ENCODE data around the gene UNKL. TPM values are rescaled to one million over a fixed set of nuclear protein-coding genes. Genes with fewer than 3 reads are reported as not detected.

Gene UNKL
- total RNA-seq, 1 experiment from 2014 or later = 32.0 TPM

DNA sequence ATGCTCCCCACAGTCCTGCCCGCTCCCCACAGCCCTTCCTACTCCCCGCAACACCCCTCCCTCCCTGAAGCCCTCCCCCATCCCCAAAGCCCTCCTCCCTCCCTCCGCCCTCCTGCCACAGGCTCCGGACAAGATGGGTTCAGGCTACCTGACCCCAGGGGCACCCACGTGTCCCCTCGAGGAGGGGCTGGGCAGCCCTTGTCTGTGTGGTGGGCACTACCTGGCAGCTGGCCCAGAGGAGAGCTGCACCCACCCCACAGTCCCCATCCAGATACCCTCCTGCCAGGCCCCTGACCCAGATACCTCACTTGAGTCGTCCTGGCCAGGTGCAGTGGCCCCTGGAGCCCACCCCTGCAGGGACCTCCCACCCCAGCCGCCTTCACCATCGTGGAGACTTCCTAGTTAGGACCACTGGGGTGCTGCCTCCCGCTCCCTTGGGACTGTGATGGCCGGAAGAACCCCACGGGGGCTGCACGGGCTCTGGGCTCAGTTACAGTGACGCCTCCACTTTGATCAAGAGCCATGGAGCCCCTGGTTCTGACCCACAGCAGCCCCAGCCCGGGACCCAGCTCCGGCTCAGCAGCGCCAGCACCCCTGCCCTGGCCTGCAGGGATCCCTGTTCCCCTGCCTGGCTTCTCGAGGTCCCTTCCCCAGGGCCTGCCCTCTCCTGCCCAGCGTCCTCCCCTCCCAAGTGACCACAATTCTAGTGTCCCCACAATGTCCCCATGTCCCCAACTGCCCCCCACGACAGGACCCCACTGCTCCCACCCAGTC lies 17.2 kb upstream of the UNKL start:
- WGBS (ENCODE audit: extremely low coverage, insufficient read length, low lambda C conversion rate) = no CpG with 5 or more reads among the region's 20 CpGs

More for the DNA sequence above, 17.2 kb upstream of the UNKL start:
- no peak overlapping the region for H3K23ac ChIP-seq (ENCODE audit: insufficient read length, low read depth, low read length)
- no peak overlapping the region for H3K56ac ChIP-seq (ENCODE audit: insufficient read length, low read depth, low read length)
- Mint-ChIP-seq H3K9me3 (no peaks in the 10 kb centered on the region), H3K36me3 (ENCODE audit: insufficient read depth in 1 of 3, low read depth in 3 of 3) (no peaks in the 10 kb centered on the region), H3K27ac (no peak overlapping the region), H3K4me1 (no peaks in the 10 kb centered on the region; a peak in 2 of 4 replicates), H3K27me3 (ENCODE audit: low read depth) (no peaks in the 10 kb centered on the region; the same call in 1 of the 2 replicates), H3K4me3 (no peak overlapping the region)
- H3K14ac ChIP-seq (ENCODE audit: insufficient read depth, low read length) = no peak overlapping the region
- H3K4me2 ChIP-seq (ENCODE audit: insufficient read depth, insufficient read length, low read length) = no peak overlapping the region
- no peak overlapping the region for H3T11ph ChIP-seq (ENCODE audit: low read length)
- no peak overlapping the region for H2BK120ac ChIP-seq (ENCODE audit: low read depth, low read length, poor library complexity, severe bottlenecking)
- H2BK12ac ChIP-seq (ENCODE audit: insufficient read length, low read depth, low read length) = no peak overlapping the region
- no peak overlapping the region for H2BK15ac ChIP-seq (ENCODE audit: low read depth, low read length)
- H2AFZ ChIP-seq (ENCODE audit: low read length) = no peak overlapping the region
- no peaks in the 10 kb centered on the region for H4K20me1 ChIP-seq (ENCODE audit: control insufficient read depth, insufficient read depth, insufficient read length)
- no peak overlapping the region for H3K27ac ChIP-seq (ENCODE audit: insufficient read length, low read depth, low read length)
- DNase-seq = no peak
- no peaks in the 10 kb centered on the region for H3K79me1 ChIP-seq (ENCODE audit: insufficient read depth, low read depth, low read length, poor library complexity, severe bottlenecking)
- no peaks in the 10 kb centered on the region for H3K27me3 ChIP-seq (ENCODE audit: insufficient read depth, low read length)
- no peaks in the 10 kb centered on the region for H3K4me1 ChIP-seq (ENCODE audit: insufficient read depth, low read length)
- TF ChIP-seq, protein P1, sequence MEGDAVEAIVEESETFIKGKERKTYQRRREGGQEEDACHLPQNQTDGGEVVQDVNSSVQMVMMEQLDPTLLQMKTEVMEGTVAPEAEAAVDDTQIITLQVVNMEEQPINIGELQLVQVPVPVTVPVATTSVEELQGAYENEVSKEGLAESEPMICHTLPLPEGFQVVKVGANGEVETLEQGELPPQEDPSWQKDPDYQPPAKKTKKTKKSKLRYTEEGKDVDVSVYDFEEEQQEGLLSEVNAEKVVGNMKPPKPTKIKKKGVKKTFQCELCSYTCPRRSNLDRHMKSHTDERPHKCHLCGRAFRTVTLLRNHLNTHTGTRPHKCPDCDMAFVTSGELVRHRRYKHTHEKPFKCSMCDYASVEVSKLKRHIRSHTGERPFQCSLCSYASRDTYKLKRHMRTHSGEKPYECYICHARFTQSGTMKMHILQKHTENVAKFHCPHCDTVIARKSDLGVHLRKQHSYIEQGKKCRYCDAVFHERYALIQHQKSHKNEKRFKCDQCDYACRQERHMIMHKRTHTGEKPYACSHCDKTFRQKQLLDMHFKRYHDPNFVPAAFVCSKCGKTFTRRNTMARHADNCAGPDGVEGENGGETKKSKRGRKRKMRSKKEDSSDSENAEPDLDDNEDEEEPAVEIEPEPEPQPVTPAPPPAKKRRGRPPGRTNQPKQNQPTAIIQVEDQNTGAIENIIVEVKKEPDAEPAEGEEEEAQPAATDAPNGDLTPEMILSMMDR (conservative IDR thresholded peaks at IDR 0.05) = no peak
- no peak overlapping the region for H4K8ac ChIP-seq (replicated peaks; ENCODE audit: insufficient read length, low read depth, low read length)
- no peak overlapping the region for H4K91ac ChIP-seq (ENCODE audit: insufficient read length, low read depth, low read length)
- H3K79me2 ChIP-seq (ENCODE audit: insufficient read depth, low read length) = no peaks in the 10 kb centered on the region
- no peak overlapping the region for H3K4ac ChIP-seq (ENCODE audit: low read depth, low read length)
- no peak overlapping the region for H3K18ac ChIP-seq (ENCODE audit: insufficient read length, low read depth, low read length)
- H3K9ac ChIP-seq (ENCODE audit: extremely low read depth, insufficient read length, low read length) = no peak overlapping the region
- H3K9me3 ChIP-seq (ENCODE audit: control insufficient read depth, low read depth, low read length) = no peaks in the 10 kb centered on the region
- no peak overlapping the region for H4K5ac ChIP-seq (ENCODE audit: insufficient read length, low read depth, low read length)
- H2BK5ac ChIP-seq (ENCODE audit: insufficient read length, low read length) = no peak overlapping the region
- no peaks in the 10 kb centered on the region for H3K23me2 ChIP-seq (ENCODE audit: insufficient read length, low read depth, low read length, poor library complexity, severe bottlenecking)
- H2BK20ac ChIP-seq (ENCODE audit: low read depth, low read length, poor library complexity, severe bottlenecking) = no peak overlapping the region
- no peak overlapping the region for H2AK5ac ChIP-seq (ENCODE audit: insufficient read length, low read length)
